SU-DHL-6 (cell line): ENCODE measurements around the gene CADM1.

Experiments used
- CTCF ChIP-seq: fragments of 200-600 bp; sonication (generic); IDR thresholded peaks from one replicate; pipeline ENCODE4 v1.5.1; 2017; ENCODE audit warnings: antibody characterized with exemption, mild to moderate bottlenecking, low read length, moderate library complexity; ENCODE audit not compliant: insufficient read depth, poor library complexity, severe bottlenecking
- EZH2phosphoT487 ChIP-seq: fragments of 200-600 bp; sonication (generic), shearing (Covaris generic); conservative IDR thresholded peaks from 2 replicates; pipeline ENCODE4 v1.6.1; 2018; ENCODE audit warnings: mild to moderate bottlenecking, antibody characterized with exemption, low read length, moderate library complexity, mixed read lengths

GRCh38 chr11:115135936-115136335, 368.3 kb downstream of the CADM1 start:
- TF ChIP-seq EZH2phosphoT487 = no peak
- no peak for TF ChIP-seq CTCF
